ENCODE results near the gene TMEM44.
"Not testable (repeated sequence)": the region's sequence is repeated elsewhere in the genome, so short reads cannot be mapped to it uniquely, and the experiment has no call there.

The TMEM44 gene

DNA sequence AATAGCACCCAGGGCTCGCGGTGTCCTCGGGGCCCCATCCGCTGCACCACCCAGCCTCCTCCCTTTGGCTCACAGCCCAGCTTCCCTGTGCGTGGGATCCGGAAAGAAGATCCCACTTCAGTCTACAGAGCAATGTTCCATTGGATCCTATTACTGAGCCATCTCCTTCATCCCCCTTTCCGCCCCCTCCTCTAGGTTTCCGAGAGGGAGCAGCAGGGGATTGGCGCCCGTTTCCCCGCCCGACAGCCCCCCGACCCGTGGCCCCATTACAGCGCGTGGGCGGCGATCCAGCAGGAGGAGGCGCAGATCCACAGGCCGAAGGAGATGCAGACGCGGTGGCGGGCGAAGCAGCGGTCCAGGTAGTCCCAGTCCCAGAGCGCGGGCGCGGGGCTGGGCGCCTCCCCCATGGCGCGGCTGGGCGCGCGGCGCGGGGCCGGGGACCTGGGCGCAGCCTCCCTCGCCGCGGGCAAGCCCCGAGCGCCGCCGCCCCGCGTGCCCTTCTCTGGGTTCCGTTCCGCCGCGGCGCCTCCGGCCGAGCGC, 340 bp downstream of the TMEM44 start:
- Histone ChIP-seq H3K4me3 (peak overlapping the region; percentile 90), H3K27ac (peak overlapping the region; percentile 38 to 85)
- TF ChIP-seq, protein P1, sequence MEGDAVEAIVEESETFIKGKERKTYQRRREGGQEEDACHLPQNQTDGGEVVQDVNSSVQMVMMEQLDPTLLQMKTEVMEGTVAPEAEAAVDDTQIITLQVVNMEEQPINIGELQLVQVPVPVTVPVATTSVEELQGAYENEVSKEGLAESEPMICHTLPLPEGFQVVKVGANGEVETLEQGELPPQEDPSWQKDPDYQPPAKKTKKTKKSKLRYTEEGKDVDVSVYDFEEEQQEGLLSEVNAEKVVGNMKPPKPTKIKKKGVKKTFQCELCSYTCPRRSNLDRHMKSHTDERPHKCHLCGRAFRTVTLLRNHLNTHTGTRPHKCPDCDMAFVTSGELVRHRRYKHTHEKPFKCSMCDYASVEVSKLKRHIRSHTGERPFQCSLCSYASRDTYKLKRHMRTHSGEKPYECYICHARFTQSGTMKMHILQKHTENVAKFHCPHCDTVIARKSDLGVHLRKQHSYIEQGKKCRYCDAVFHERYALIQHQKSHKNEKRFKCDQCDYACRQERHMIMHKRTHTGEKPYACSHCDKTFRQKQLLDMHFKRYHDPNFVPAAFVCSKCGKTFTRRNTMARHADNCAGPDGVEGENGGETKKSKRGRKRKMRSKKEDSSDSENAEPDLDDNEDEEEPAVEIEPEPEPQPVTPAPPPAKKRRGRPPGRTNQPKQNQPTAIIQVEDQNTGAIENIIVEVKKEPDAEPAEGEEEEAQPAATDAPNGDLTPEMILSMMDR (IDR thresholded peaks at IDR 0.05) = no peak
- peak; percentile 70 for DNase-seq (ENCODE audit: low spot score)

DNA sequence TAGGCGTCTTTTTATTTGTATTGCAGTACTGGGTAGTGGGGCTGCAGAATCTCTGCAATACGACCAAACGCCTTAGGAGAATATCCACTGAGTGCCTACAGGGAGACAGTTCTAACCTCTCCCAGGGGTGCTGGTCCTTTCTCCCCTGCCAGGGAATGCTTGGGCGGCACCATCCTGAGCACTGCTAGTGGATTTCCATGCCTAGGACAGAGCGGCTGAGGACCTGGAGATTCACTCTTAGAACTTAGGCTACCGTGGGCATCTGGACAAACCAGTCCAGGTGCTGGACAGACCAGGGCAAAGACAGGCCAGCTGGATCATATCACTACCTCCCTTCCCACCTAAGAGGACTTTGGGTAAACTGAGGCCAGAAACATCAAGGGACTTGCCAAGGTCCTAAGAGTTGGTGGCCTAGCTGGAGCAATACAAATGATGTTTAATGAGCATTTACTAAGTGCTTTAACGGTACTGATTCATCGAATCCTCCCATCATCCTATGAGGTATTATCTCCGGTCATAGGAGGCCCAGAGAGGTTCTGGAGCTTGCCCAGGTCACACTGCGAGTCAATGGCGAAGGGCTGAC, 902 bp downstream of the TMEM44 start:
- H3K27ac ChIP-seq = peak overlapping the region in 1 of 2 donors; percentile 85
- TF ChIP-seq, protein P1 (IDR thresholded peaks at IDR 0.05) = no peak
- peak overlapping the region; percentile 90 for H3K4me3 ChIP-seq
- peak; percentile 52 for DNase-seq (ENCODE audit: low spot score)

DNA sequence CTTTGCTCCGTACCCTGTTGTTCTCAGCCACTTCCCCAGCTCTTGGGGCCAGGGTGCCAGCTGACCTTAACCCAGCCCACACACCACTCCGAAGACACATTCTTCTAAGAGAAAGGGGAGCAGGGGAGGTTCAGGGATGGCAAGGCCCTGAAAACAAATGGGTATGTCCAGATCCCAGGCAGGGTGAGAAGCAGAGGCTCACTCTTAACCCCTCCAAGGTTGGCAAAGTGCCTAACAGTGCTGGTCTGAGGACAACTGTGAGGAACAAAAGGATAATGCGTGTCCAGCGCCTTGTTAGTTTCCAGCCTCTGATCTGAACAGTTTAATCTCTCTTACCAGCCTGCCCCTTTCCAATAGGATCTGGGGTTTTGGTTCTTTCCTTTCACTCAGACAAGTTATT, 1.5 kb downstream of the TMEM44 start:
- TF ChIP-seq, protein P1 (IDR thresholded peaks at IDR 0.05) = no peak
- Histone ChIP-seq H3K4me3 (no peak overlapping the region), H3K27ac (no peak overlapping the region)
- peak; percentile 24 for DNase-seq (ENCODE audit: low spot score)

DNA sequence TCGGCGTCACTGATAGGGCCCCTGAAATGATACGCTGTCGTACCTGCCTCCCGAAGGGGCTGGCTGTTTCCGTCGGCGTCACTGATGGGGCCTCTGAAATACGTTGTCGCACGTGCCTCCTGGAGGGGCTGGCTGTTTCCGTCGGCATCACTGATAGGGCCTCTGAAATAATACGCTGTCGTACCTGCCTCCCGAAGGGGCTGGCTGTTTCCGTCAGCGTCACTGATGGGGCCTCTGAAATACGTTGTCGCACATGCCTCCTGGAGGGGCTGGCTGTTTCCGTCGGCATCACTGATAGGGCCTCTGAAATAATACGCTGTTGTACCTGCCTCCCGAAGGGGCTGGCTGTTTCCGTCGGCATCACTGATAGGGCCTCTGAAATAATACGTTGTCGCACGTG, 2.5 kb downstream of the TMEM44 start:
- peak; percentile 28 for DNase-seq (ENCODE audit: low spot score)
- not testable (repeated sequence) for H3K4me3 ChIP-seq, H3K27ac ChIP-seq

DNA sequence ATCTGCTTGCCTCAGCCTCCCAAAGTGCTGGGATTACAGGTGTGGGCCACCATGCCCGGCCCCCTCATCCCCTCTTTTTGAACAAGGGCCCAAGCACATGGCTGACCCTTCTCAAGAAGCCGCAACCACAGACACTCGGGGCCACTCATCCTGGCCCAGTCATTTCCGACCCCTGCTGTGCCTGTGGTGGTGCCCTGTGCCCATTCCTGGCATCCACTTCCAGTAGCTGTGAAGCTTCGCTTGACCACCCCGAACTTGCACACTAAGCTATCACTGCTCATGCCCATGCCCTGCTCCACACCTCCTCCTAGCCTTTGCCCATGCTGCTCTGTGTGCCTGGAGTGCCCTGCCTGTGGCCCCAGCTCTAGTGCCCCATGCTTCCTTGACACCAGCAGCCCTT, 8.3 kb downstream of the TMEM44 start:
- no peak overlapping the region for H3K4me3 ChIP-seq
- DNase-seq (ENCODE audit: low spot score) = no peak
- TF ChIP-seq, protein P1 (IDR thresholded peaks at IDR 0.05) = no peak
- no peak overlapping the region for H3K27ac ChIP-seq

DNA sequence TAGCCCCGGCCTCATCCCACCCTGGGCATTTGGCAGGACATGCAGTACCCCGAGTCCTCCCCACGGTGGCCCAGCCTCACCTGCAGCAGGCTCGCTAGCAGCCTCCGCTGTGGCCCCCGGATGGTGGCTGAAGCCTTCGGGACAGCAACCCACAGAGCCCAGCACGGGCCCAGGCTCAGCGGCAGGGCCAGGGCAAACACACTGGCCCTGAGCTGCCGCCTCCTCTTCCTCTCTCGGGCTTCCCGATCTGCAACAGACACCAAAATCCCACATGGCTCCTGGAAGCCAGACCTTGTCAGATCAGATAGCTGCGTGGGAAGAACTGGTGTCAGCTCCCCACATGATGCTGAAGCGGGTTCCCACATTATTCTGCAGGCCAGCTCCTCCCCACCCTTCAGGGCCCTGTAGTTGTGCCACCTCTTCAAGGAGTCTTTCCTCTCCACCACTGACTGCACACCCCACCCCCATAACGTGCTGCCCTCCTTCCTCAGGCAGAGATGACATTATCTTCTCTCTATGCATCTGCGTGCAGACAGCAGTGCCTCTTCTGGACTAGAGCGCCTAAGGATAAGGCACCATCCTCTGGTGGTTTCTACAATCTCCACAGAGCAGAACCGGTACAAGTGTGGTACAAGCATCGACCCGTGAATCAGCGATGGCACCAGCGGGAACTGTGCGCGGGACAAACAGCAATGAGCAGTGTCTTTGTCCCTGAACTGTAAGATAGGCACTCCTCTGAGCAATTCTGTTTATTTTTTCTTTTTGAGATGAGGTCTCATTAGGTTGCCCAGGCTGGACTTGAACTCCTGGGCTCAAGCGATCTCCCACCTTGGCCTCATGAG, 9.5 kb downstream of the TMEM44 start:
- no peak overlapping the region for H3K27ac ChIP-seq
- no peak overlapping the region for H3K4me3 ChIP-seq
- DNase-seq (ENCODE audit: low spot score) = no peak
- TF ChIP-seq, protein P1 (IDR thresholded peaks at IDR 0.05) = no peak

DNA sequence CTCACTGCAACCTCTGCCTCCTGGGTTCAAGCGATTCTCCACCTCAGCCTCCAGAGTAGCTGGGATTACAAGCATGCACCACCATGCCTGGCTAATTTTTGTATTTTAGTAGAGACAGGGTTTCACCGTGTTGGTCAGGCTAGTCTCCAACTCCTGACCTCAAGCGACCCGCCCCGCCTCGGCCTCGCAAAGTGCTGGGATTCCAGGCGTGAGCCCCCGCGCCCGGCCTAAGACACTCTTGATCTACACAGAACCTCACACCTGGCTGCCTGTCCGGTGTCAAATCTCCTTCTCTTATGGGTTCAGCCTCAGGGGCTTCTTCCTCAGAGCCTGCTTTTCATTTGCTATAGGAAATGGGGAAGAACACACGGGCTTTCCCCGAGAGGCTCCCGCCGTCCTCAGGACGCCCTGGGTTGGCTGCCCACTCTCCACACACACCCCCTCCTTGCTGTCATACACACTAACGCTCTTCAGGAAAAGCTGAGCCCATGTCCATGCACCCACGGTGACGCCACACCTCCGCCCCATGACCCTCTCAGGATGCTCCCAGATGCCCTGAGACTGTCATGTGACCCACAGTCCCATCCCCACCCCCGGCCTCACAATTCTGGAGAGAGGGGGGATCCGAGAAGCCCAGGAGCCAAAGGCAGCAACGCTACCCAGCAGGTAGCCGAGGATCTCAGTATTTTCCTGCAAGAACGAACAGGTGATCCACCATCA, 10.4 kb downstream of the TMEM44 start:
- TF ChIP-seq, protein P1 (IDR thresholded peaks at IDR 0.05) = no peak
- DNase-seq (ENCODE audit: low spot score) = no peak
- Histone ChIP-seq H3K4me3 (no peak overlapping the region), H3K27ac (no peak overlapping the region)
